Endodermal cell (in vitro differentiated cells): Measurements from ENCODE around the gene NSG2. TPM values are rescaled to one million over a fixed set of nuclear protein-coding genes. Genes with fewer than 3 reads are reported as not detected.

Experiments
- DNase-seq: peaks from one replicate; pipeline ENCODE4 v3.0.0-alpha.2; 2017
- H3K27ac ChIP-seq: 2 replicates; pipeline ENCODE4 v1.5.1; 2013; ENCODE audit warnings: mild to moderate bottlenecking, low read depth, low read length, moderate library complexity
- H3K27me3 ChIP-seq: 2 replicates; pipeline ENCODE4 v1.6.1; 2013; ENCODE audit warnings: mild to moderate bottlenecking, low read length, moderate library complexity; ENCODE audit not compliant: insufficient read depth, control insufficient read depth, poor library complexity, severe bottlenecking
- H3K36me3 ChIP-seq: 2 replicates; pipeline ENCODE4 v1.7.0; 2013; ENCODE audit warnings: mild to moderate bottlenecking, low read length, moderate library complexity; ENCODE audit not compliant: control insufficient read depth, insufficient read depth
- H3K4me1 ChIP-seq: one replicate; pipeline ENCODE4 v1.7.0; 2013; ENCODE audit warnings: low read length; ENCODE audit not compliant: control insufficient read depth, insufficient read depth
- H3K4me3 ChIP-seq: 2 replicates; pipeline ENCODE4 v1.5.1; 2013; ENCODE audit warnings: mild to moderate bottlenecking, low read length, moderate library complexity
- H3K9ac ChIP-seq: 2 replicates; pipeline ENCODE4 v1.6.1; 2013; ENCODE audit warnings: mild to moderate bottlenecking, low read length, moderate library complexity; ENCODE audit not compliant: poor library complexity, severe bottlenecking; ENCODE audit errors: extremely low read depth
- H3K9me3 ChIP-seq: 2 replicates; pipeline ENCODE4 v1.6.1; 2013; ENCODE audit warnings: mild to moderate bottlenecking, low read length, moderate library complexity; ENCODE audit not compliant: control insufficient read depth
- H3K27ac Mint-ChIP-seq: 2 replicates; pipeline ENCODE4 v1.8.0; 2020; ENCODE audit warnings: mixed read lengths
- H3K27me3 Mint-ChIP-seq: 2 replicates; pipeline ENCODE4 v1.8.0; 2021; ENCODE audit warnings: mild to moderate bottlenecking, mixed read lengths; ENCODE audit not compliant: insufficient read depth
- H3K36me3 Mint-ChIP-seq: 2 replicates; pipeline ENCODE4 v1.8.0; 2020; ENCODE audit warnings: low read depth, mixed read lengths
- H3K4me1 Mint-ChIP-seq: 2 replicates; pipeline ENCODE4 v1.8.0; 2020; ENCODE audit warnings: mixed read lengths
- H3K4me3 Mint-ChIP-seq: 2 replicates; pipeline ENCODE4 v1.8.0; 2020; ENCODE audit warnings: mild to moderate bottlenecking, moderate library complexity, mixed read lengths
- H3K9me3 Mint-ChIP-seq: 2 replicates; pipeline ENCODE4 v1.8.0; 2020; ENCODE audit warnings: mild to moderate bottlenecking, mixed read lengths
- WGBS, 2 experiments: methylation state at CpG; one replicate each; pipeline versions ENCODE4 v1.1.5 to v1.1.7; 2013; ENCODE audit warnings: missing lambda C conversion rate in 2 of 2, mixed read lengths in 1 of 2; ENCODE audit not compliant: insufficient coverage in 1 of 2, insufficient read length in 1 of 2; 5-methylcytosine and 5-hydroxymethylcytosine counted together
- total RNA-seq, 2 donors: library from RNA; stranded (reverse); fragmentation: NEBNext Ultra II Directional in 1 of 2; extraction: Animal tissue kit (Norgen Biotek cat#: 25700) in 1 of 2; gene quantifications; 2 replicates in 1 of 2; 3 replicates in 1 of 2; pipeline ENCODE4 v1.2.1, GENCODE V29; 2021
- TF ChIP-seq, protein P1 (sequence below): fragments of 200-600 bp; sonication (generic); conservative IDR thresholded peaks from 2 replicates; pipeline ENCODE4 v1.5.0; 2021; ENCODE audit warnings: antibody characterized with exemption, mild to moderate bottlenecking

The NSG2 gene
- total RNA-seq, 2 donors from 2014 or later = not detected

DNA sequence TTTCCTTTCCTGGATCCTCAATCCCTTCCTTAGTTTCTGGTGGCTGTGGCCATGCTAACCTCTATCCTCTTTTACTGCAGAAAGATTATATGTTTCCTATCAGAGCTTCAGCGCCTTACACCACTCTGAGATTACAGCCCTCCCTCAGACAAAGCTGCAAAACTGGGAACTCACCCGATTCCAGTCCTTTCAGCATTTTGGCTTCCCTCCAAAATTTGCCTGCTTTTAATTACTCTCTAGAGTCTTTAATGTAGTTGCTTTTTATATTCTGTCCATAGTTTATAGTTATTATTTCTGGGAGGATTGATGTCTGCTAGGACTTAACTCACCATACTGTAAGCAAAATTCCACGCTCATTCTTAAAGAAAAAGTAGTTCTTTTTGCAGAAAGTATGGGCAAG lies 110.2 kb downstream of the NSG2 start:
- TF ChIP-seq, protein P1, sequence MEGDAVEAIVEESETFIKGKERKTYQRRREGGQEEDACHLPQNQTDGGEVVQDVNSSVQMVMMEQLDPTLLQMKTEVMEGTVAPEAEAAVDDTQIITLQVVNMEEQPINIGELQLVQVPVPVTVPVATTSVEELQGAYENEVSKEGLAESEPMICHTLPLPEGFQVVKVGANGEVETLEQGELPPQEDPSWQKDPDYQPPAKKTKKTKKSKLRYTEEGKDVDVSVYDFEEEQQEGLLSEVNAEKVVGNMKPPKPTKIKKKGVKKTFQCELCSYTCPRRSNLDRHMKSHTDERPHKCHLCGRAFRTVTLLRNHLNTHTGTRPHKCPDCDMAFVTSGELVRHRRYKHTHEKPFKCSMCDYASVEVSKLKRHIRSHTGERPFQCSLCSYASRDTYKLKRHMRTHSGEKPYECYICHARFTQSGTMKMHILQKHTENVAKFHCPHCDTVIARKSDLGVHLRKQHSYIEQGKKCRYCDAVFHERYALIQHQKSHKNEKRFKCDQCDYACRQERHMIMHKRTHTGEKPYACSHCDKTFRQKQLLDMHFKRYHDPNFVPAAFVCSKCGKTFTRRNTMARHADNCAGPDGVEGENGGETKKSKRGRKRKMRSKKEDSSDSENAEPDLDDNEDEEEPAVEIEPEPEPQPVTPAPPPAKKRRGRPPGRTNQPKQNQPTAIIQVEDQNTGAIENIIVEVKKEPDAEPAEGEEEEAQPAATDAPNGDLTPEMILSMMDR = no peak
- peaks cover 10% of the 10 kb centered on the region for H3K4me1 Mint-ChIP-seq
- H3K4me3 Mint-ChIP-seq = no peak overlapping the region

DNA sequence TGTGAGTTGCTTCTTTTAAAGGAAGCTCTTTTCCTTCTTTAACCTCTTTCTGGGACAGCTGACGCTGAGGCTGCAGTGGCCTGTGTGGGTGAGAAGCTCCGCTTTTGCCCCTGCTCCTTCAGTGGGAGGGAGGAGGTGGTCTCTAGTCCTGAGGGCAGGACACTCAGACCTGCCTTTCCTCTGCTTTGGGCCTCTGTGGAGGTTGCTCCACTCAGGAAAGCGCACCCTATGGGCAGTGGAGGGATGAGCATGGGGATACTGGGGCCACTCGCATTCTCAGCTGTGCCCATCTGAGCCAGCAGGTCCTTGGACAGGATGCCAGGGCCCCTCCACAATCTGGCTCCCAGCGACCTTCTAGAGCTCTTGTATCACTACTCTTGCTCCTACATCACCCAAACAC lies 111.5 kb downstream of the NSG2 start:
- Mint-ChIP-seq H3K4me1 (peaks cover 10% of the 10 kb centered on the region), H3K27ac (no peak overlapping the region), H3K4me3 (no peak overlapping the region), H3K9me3 (peaks cover 30% of the 10 kb centered on the region), H3K36me3 (peaks cover 3% of the 10 kb centered on the region), H3K27me3 (peaks cover 44% of the 10 kb centered on the region)
- no peaks in the 10 kb centered on the region for H3K36me3 ChIP-seq
- DNase-seq = peak; percentile 41
- H3K27ac ChIP-seq = no peak overlapping the region
- WGBS, 2 experiments = 91 to 100% methylated on average over 1 to 5 of the region's 5 CpGs
- H3K4me1 ChIP-seq = peaks cover 5% of the 10 kb centered on the region
- peaks cover 36% of the 10 kb centered on the region for H3K9me3 ChIP-seq
- TF ChIP-seq, protein P1 = peak; percentile 23
- no peak overlapping the region for H3K4me3 ChIP-seq
- no peaks in the 10 kb centered on the region for H3K27me3 ChIP-seq
- no peak overlapping the region for H3K9ac ChIP-seq

More for the DNA sequence above, 110.2 kb downstream of the NSG2 start:
- Mint-ChIP-seq H3K36me3 (peaks cover 3% of the 10 kb centered on the region), H3K27me3 (peaks cover 48% of the 10 kb centered on the region), H3K27ac (no peak overlapping the region), H3K9me3 (peaks cover 30% of the 10 kb centered on the region)
- no peak for DNase-seq
- H3K27me3 ChIP-seq = no peaks in the 10 kb centered on the region
- no peak overlapping the region for H3K9ac ChIP-seq
- H3K4me3 ChIP-seq = no peak overlapping the region
- peaks cover 5% of the 10 kb centered on the region for H3K4me1 ChIP-seq
- H3K27ac ChIP-seq = no peak overlapping the region
- peaks cover 36% of the 10 kb centered on the region for H3K9me3 ChIP-seq
- no peaks in the 10 kb centered on the region for H3K36me3 ChIP-seq
- 93 to 96% methylated on average over 2 to 3 of the region's 3 CpGs for WGBS, 2 experiments

Other genes with a start within 250 kb of the NSG2 start
- gene CPEB4, start 157.4 kb upstream of the NSG2 start, total RNA-seq = 10 to 100 TPM in 1 of 2 donors, 1 to 10 TPM in 1; 9.4 to 11.3 TPM
- gene C5orf47, start 56.5 kb upstream of the NSG2 start, total RNA-seq = not detected